Uterus (tissue), 4 donors: Measurements from ENCODE around the gene CSF1. TPM values are rescaled to one million over a fixed set of nuclear protein-coding genes. Genes with fewer than 3 reads are reported as not detected.

Experiments used
- DNase-seq, 2 donors: peaks; one replicate each; pipeline ENCODE4 v3.0.0-alpha.2; 2019 to 2020
- H3K27ac ChIP-seq, 2 donors: fragments of 200-600 bp; sonication (generic); 1 replicate in 1 of 2; 2 replicates in 1 of 2; pipeline ENCODE4 v1.5.1; 2016 to 2018
- H3K27me3 ChIP-seq, 2 donors: fragments of 200-600 bp; sonication (generic); one replicate each; pipeline ENCODE4 v1.5.1; 2018 to 2019; ENCODE audit warnings: control low read depth in 1 of 2
- H3K36me3 ChIP-seq, 2 donors: fragments of 200-600 bp; sonication (generic); one replicate each; pipeline ENCODE4 v1.5.1; 2019; ENCODE audit warnings: control low read depth in 1 of 2
- H3K4me1 ChIP-seq, 2 donors: fragments of 200-600 bp; sonication (generic); one replicate each; pipeline ENCODE4 v1.5.1; 2018 to 2019; ENCODE audit warnings: control low read depth in 1 of 2
- H3K4me3 ChIP-seq, 2 donors: fragments of 200-600 bp; sonication (generic); 1 replicate in 1 of 2; 2 replicates in 1 of 2; pipeline ENCODE4 v1.5.1; 2018 to 2019; ENCODE audit warnings: mild to moderate bottlenecking in 1 of 2
- H3K9me3 ChIP-seq, 2 donors: fragments of 200-600 bp; sonication (generic); one replicate each; pipeline ENCODE4 v1.5.1; 2019; ENCODE audit warnings: control low read depth in 1 of 2
- CTCF ChIP-seq, 4 experiments: fragments of 200-600 bp in 2 of 4; fragments of 450-650 bp in 2 of 4; sonication (generic) in 2 of 4; IDR thresholded peaks; one replicate each; pipeline ENCODE4 v1.5.1; 2016 to 2019; ENCODE audit warnings: antibody characterized with exemption in 4 of 4, mild to moderate bottlenecking in 2 of 4, moderate library complexity in 1 of 4
- POLR2A ChIP-seq, 2 donors: fragments of 450-650 bp; IDR thresholded peaks; one replicate each; pipeline ENCODE4 v1.6.1; 2016; ENCODE audit warnings: antibody characterized with exemption in 2 of 2, mild to moderate bottlenecking in 1 of 2, moderate library complexity in 1 of 2
- intact Hi-C: fragments of 100-400 bp; cut with DNase I; formaldehyde crosslinking; loops from one replicate; pipeline ENCODE4 v1.15.1; 2023; ENCODE audit warnings: low total_unique reads
- total RNA-seq, 4 donors: library from RNA; depleted of rRNA in 3 of 4; stranded (reverse); fragments of >200 nt in 3 of 4; gene quantifications; one replicate each; pipeline versions ENCODE4 v1.1.0 to v1.2.4, GENCODE V29; 2014 to 2023
- donor health status: DM: yes; HTN: yes; CAD: no.

Gene CSF1
- total RNA-seq, 4 donors from 2014 or later, result 19.8 to 48.2 (median 34.2) TPM

- Histone ChIP-seq H3K27ac (peak overlapping the region; percentile 84 to 88), H3K9me3 (no peaks in the 10 kb centered on the region), H3K36me3 (no peaks in the 10 kb centered on the region), H3K4me3 (no peak overlapping the region), H3K4me1 (peaks cover 4 to 9% of the 10 kb centered on the region in 2 donors), H3K27me3 (no peaks in the 10 kb centered on the region)
- DNase-seq, result no peak
- TF ChIP-seq POLR2A (IDR thresholded peaks at IDR 0.05) (no peak), CTCF (IDR thresholded peaks at IDR 0.05) (peak in 2 of 4 experiments; percentile 29 to 42)
- intact Hi-C loops, result no loop called here
These were observed 12.7 kb downstream of the CSF1 start for GRCh38 chr1:109923131-109923945.

- no peaks in the 10 kb centered on the region for H3K36me3 ChIP-seq
- no peak for TF ChIP-seq POLR2A (IDR thresholded peaks at IDR 0.05)
- no peak for TF ChIP-seq CTCF (IDR thresholded peaks at IDR 0.05)
- H3K27ac ChIP-seq, result peak overlapping the region; percentile 84 to 88
- peak in 1 of 2 donors; percentile 17 for DNase-seq
- H3K4me1 ChIP-seq, result peaks cover 4 to 15% of the 10 kb centered on the region in 2 donors
- H3K9me3 ChIP-seq, result no peaks in the 10 kb centered on the region
- intact Hi-C loops, result no loop called here
- H3K27me3 ChIP-seq, result no peaks in the 10 kb centered on the region
- no peak overlapping the region for H3K4me3 ChIP-seq
These were observed 13.3 kb downstream of the CSF1 start for GRCh38 chr1:109923946-109924275.

GRCh38 chr1:109924316-109924715 is 13.7 kb downstream of the CSF1 start:
- TF ChIP-seq CTCF (IDR thresholded peaks at IDR 0.05) (no peak), POLR2A (IDR thresholded peaks at IDR 0.05) (no peak)

GRCh38 chr1:109925159-109925990 is 14.7 kb downstream of the CSF1 start:
- intact Hi-C loops, result no loop called here
- no peaks in the 10 kb centered on the region for H3K36me3 ChIP-seq
- H3K9me3 ChIP-seq, result no peaks in the 10 kb centered on the region
- no peak for TF ChIP-seq POLR2A (IDR thresholded peaks at IDR 0.05)
- no peak for TF ChIP-seq CTCF (IDR thresholded peaks at IDR 0.05)
- peak in 1 of 2 donors; percentile 20 for DNase-seq
- H3K27ac ChIP-seq, result peak overlapping the region; percentile 84 to 88
- no peaks in the 10 kb centered on the region for H3K27me3 ChIP-seq
- H3K4me1 ChIP-seq, result peaks cover 4 to 18% of the 10 kb centered on the region in 2 donors
- H3K4me3 ChIP-seq, result no peak overlapping the region

More at GRCh38 chr1:109924316-109924715, 13.7 kb downstream of the CSF1 start:
- Histone ChIP-seq H3K4me1 (peaks cover 4 to 18% of the 10 kb centered on the region in 2 donors), H3K27ac (peak overlapping the region; percentile 84 to 88), H3K36me3 (no peaks in the 10 kb centered on the region), H3K9me3 (no peaks in the 10 kb centered on the region), H3K4me3 (no peak overlapping the region), H3K27me3 (no peaks in the 10 kb centered on the region)
- DNase-seq, result peak in 1 of 2 donors; percentile 22
- intact Hi-C loops, result no loop called here
